ENCODE data around the gene CCDC148.

The CCDC148 gene

DNA sequence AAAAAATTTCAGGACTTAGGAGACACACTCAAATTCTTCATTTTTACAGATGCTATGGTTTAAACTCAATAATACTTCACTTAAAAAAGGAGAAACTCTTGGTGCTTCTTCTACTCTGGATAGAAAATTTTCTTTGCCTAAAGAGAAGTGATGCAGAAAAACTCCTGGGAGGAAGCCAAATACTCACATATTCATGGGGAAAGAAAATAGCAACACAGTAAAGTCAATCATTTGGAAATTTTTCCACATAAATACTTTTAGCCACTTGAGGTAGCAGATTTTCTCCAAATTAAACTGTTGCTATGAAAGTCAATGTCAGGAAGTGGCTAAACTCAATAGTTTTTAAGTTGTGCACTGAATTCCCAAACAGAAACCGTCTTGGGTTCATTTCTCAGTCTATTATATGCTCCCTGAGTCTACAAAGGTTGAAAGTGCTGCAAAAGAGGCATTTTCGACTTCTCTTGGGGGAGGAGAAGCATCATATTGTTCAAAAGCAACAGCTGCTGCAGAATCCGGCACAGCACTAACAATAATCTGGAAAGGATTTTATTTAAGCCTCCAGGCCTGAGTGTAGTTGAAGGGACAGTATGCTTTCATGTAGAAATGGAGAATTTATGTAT, 273.8 kb downstream of the CCDC148 start:
- H3K4me1 ChIP-seq (ENCODE audit: low read length): no peaks in the 10 kb centered on the region
- peaks cover 57% of the 10 kb centered on the region for H3K27me3 ChIP-seq (ENCODE audit: low read depth, low read length)
- H3K36me3 ChIP-seq (replicated peaks; ENCODE audit: low read depth, low read length): no peaks in the 10 kb centered on the region
- H3K4me3 ChIP-seq (ENCODE audit: low read length): no peak overlapping the region
- no peak overlapping the region for H3K4me2 ChIP-seq (ENCODE audit: low read length)
- H3K9me3 ChIP-seq (ENCODE audit: insufficient read depth, low read length): no peaks in the 10 kb centered on the region
- no peak overlapping the region for H2AFZ ChIP-seq (ENCODE audit: low read depth, low read length)
- H3K79me2 ChIP-seq (ENCODE audit: low read length): no peaks in the 10 kb centered on the region
- no peaks in the 10 kb centered on the region for H4K20me1 ChIP-seq (ENCODE audit: insufficient read depth, low read length)
- no peak for TF ChIP-seq EZH2phosphoT487 (IDR thresholded peaks at IDR 0.05; ENCODE audit: low read depth)
- TF ChIP-seq CTCF (IDR thresholded peaks at IDR 0.05; ENCODE audit: low read depth, low read length): no peak
- H3K27ac ChIP-seq (ENCODE audit: low read length): no peak overlapping the region
- H3K9ac ChIP-seq (ENCODE audit: low read length): no peak overlapping the region

DNA sequence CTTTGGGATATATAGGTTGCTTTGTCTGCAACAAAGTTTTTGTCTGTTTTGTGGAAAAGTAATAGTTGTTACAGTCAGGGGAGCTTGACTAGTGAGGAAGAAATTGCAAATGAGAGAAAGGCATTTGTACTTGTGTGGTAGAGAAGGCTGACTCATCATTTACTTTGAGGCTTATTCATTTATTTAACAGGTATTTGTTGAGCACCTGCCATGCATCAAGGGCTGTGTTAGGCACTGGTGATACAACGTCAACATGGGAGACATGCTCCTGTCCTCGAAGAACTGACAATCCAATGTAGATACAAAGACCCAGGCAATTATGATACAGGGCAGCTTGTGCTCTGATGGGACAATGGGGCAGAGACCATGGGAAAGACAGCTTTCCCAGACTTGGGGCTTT, 275.4 kb downstream of the CCDC148 start:
- Histone ChIP-seq H3K4me2 (ENCODE audit: low read length) (no peak overlapping the region), H3K4me3 (ENCODE audit: low read length) (no peak overlapping the region), H3K36me3 (replicated peaks; ENCODE audit: low read depth, low read length) (no peaks in the 10 kb centered on the region), H3K4me1 (ENCODE audit: low read length) (no peaks in the 10 kb centered on the region), H3K9ac (ENCODE audit: low read length) (no peak overlapping the region), H3K9me3 (ENCODE audit: insufficient read depth, low read length) (no peaks in the 10 kb centered on the region), H3K27ac (ENCODE audit: low read length) (no peak overlapping the region), H2AFZ (ENCODE audit: low read depth, low read length) (no peak overlapping the region), H3K27me3 (ENCODE audit: low read depth, low read length) (peaks cover 48% of the 10 kb centered on the region), H4K20me1 (ENCODE audit: insufficient read depth, low read length) (no peaks in the 10 kb centered on the region), H3K79me2 (ENCODE audit: low read length) (no peaks in the 10 kb centered on the region)
- no peak for TF ChIP-seq CTCF (IDR thresholded peaks at IDR 0.05; ENCODE audit: low read depth, low read length)
- TF ChIP-seq EZH2phosphoT487 (IDR thresholded peaks at IDR 0.05; ENCODE audit: low read depth): no peak

- no peak overlapping the region for H3K9ac ChIP-seq (ENCODE audit: low read length)
- no peak overlapping the region for H3K27ac ChIP-seq (ENCODE audit: low read length)
- H4K20me1 ChIP-seq (ENCODE audit: insufficient read depth, low read length): no peaks in the 10 kb centered on the region
- H3K4me3 ChIP-seq (ENCODE audit: low read length): no peak overlapping the region
- no peaks in the 10 kb centered on the region for H3K36me3 ChIP-seq (replicated peaks; ENCODE audit: low read depth, low read length)
- TF ChIP-seq CTCF (IDR thresholded peaks at IDR 0.05; ENCODE audit: low read depth, low read length) (peak; percentile 67), EZH2phosphoT487 (IDR thresholded peaks at IDR 0.05; ENCODE audit: low read depth) (no peak)
- H3K79me2 ChIP-seq (ENCODE audit: low read length): no peaks in the 10 kb centered on the region
- no peaks in the 10 kb centered on the region for H3K9me3 ChIP-seq (ENCODE audit: insufficient read depth, low read length)
- no peaks in the 10 kb centered on the region for H3K4me1 ChIP-seq (ENCODE audit: low read length)
- H3K27me3 ChIP-seq (ENCODE audit: low read depth, low read length): peaks cover 39% of the 10 kb centered on the region
- no peak overlapping the region for H2AFZ ChIP-seq (ENCODE audit: low read depth, low read length)
- no peak overlapping the region for H3K4me2 ChIP-seq (ENCODE audit: low read length)
Observed at GRCh38 chr2:158179660-158180059, 276.9 kb downstream of the CCDC148 start.

- Histone ChIP-seq H2AFZ (ENCODE audit: low read depth, low read length) (no peak overlapping the region), H3K36me3 (replicated peaks; ENCODE audit: low read depth, low read length) (no peaks in the 10 kb centered on the region), H4K20me1 (ENCODE audit: insufficient read depth, low read length) (no peaks in the 10 kb centered on the region), H3K4me1 (ENCODE audit: low read length) (no peaks in the 10 kb centered on the region), H3K27me3 (ENCODE audit: low read depth, low read length) (peaks cover 38% of the 10 kb centered on the region), H3K4me3 (ENCODE audit: low read length) (no peak overlapping the region), H3K79me2 (ENCODE audit: low read length) (no peaks in the 10 kb centered on the region), H3K9me3 (ENCODE audit: insufficient read depth, low read length) (no peaks in the 10 kb centered on the region), H3K27ac (ENCODE audit: low read length) (no peak overlapping the region), H3K4me2 (ENCODE audit: low read length) (no peak overlapping the region), H3K9ac (ENCODE audit: low read length) (no peak overlapping the region)
- TF ChIP-seq EZH2phosphoT487 (IDR thresholded peaks at IDR 0.05; ENCODE audit: low read depth): no peak
- no peak for TF ChIP-seq CTCF (IDR thresholded peaks at IDR 0.05; ENCODE audit: low read depth, low read length)
Observed at GRCh38 chr2:158178646-158179045, 277.9 kb downstream of the CCDC148 start.
